Activated CD8-positive, alpha-beta T cell treated with anti-CD3 and anti-CD28 coated beads, Interleukin-2, amount 10 ng/mL, durations not matched to agents 7 days and 5 days (primary cell): ENCODE measurements around the gene FCER1G. TPM values are rescaled to one million over a fixed set of nuclear protein-coding genes. Genes with fewer than 3 reads are reported as not detected.
A peak's percentile ranks its signal among the peaks of the same experiment; 100 is the strongest.

Source experiments
- ATAC-seq: fragments of 150-1000 bp; cut with Tn5 transposase; one replicate; pipeline ENCODE4 v1.10.0; 2021; ENCODE audit warnings: moderate library complexity
- CTCF ChIA-PET: fragments of 350-600 bp; sonication (Branson Sonifier 250); formaldehyde crosslinking; loops from one replicate; lab custom pipeline; 2021; ENCODE audit warnings: antibody characterized with exemption; lab: Charles Lee
- POLR2A ChIA-PET: fragments of 350-600 bp; sonication (Branson Sonifier 250); formaldehyde crosslinking; loops from one replicate; lab custom pipeline; 2021; ENCODE audit warnings: antibody characterized with exemption; lab: Charles Lee
- DNase-seq: peaks from one replicate; pipeline ENCODE4 v3.0.0-alpha.2; 2020
- H3K27ac Mint-ChIP-seq: one replicate; pipeline ENCODE4 v1.8.0; 2021; ENCODE audit warnings: mild to moderate bottlenecking, mixed read lengths
- H3K27me3 Mint-ChIP-seq: one replicate; pipeline ENCODE4 v1.8.0; 2021; ENCODE audit warnings: low read depth, mixed read lengths
- H3K36me3 Mint-ChIP-seq: one replicate; pipeline ENCODE4 v1.8.0; 2021; ENCODE audit warnings: low read depth, mixed read lengths
- H3K4me1 Mint-ChIP-seq: one replicate; pipeline ENCODE4 v1.8.0; 2021; ENCODE audit warnings: low read depth, mixed read lengths
- H3K4me3 Mint-ChIP-seq: one replicate; pipeline ENCODE4 v1.8.0; 2021; ENCODE audit warnings: mild to moderate bottlenecking, mixed read lengths
- H3K9me3 Mint-ChIP-seq: one replicate; pipeline ENCODE4 v1.8.0; 2022; ENCODE audit warnings: mixed read lengths; ENCODE audit not compliant: insufficient read depth
- total RNA-seq, 2 experiments: library from RNA; stranded (reverse); gene quantifications; one replicate each; pipeline ENCODE4 v1.2.3, GENCODE V29; 2021

Gene FCER1G
- total RNA-seq, 2 experiments from 2014 or later, result 12.0 to 14.0 TPM

GRCh38 chr1:161206411-161207140, 8.5 kb upstream of the FCER1G start:
- ATAC-seq, result no peak
- ChIA-PET POLR2A (interaction anchor here (0.8 to 1.2 kb wide), 3 partner anchors 18 to 30 kb away, joined by 3 to 4 read pairs (median 4); no protein-coding TSS in a partner anchor), CTCF (interaction anchor here (0.7 to 18.1 kb wide), 6 partner anchors 15 to 175 kb away, joined by 3 to 331 read pairs (median 10); partner anchors contain the start of genes APOA2, FCER1G, PPOX and TOMM40L)
- DNase-seq, result no peak
- peaks cover 67% of the 10 kb centered on the region for H3K36me3 Mint-ChIP-seq
- H3K4me1 Mint-ChIP-seq, result peaks cover 59% of the 10 kb centered on the region
- H3K27ac Mint-ChIP-seq, result peak overlapping the region; percentile 67
- H3K27me3 Mint-ChIP-seq, result no peaks in the 10 kb centered on the region
- no peaks in the 10 kb centered on the region for H3K9me3 Mint-ChIP-seq
- H3K4me3 Mint-ChIP-seq, result no peak overlapping the region

GRCh38 chr1:161207173-161207572, 7.9 kb upstream of the FCER1G start:
- H3K4me1 Mint-ChIP-seq, result peaks cover 55% of the 10 kb centered on the region
- POLR2A ChIA-PET, result no interaction called here
- H3K9me3 Mint-ChIP-seq, result no peaks in the 10 kb centered on the region

GRCh38 chr1:161209790-161210409, 5.2 kb upstream of the FCER1G start:
- Mint-ChIP-seq H3K36me3 (peaks cover 73% of the 10 kb centered on the region), H3K4me3 (no peak overlapping the region), H3K4me1 (peaks cover 48% of the 10 kb centered on the region), H3K9me3 (no peaks in the 10 kb centered on the region), H3K27me3 (no peaks in the 10 kb centered on the region), H3K27ac (peak overlapping the region; percentile 57)
- ATAC-seq (peak; percentile 89), DNase-seq (peak; percentile 84)
- ChIA-PET CTCF (interaction anchor here (0.7 to 18.1 kb wide), 12 partner anchors 8 to 173 kb away, joined by 3 to 331 read pairs (median 8); partner anchors contain the start of genes APOA2, FCER1G, NDUFS2 and PPOX), POLR2A (interaction anchor here (1.0 to 3.2 kb wide), 2 partner anchors 8 to 96 kb away, joined by 3 to 24 read pairs; partner anchors contain the start of gene NDUFS2)

More at GRCh38 chr1:161207173-161207572, 7.9 kb upstream of the FCER1G start:
- no peaks in the 10 kb centered on the region for H3K27me3 Mint-ChIP-seq
- CTCF ChIA-PET, result interaction anchor here (0.7 to 18.1 kb wide), 5 partner anchors 15 to 175 kb away, joined by 3 to 331 read pairs (median 13); partner anchors contain the start of genes APOA2, FCER1G, PPOX and TOMM40L
- H3K27ac Mint-ChIP-seq, result peak overlapping the region; percentile 7
- no peak overlapping the region for H3K4me3 Mint-ChIP-seq
- DNase-seq, result no peak
- no peak for ATAC-seq
- H3K36me3 Mint-ChIP-seq, result peaks cover 72% of the 10 kb centered on the region

- CTCF ChIA-PET, result interaction anchor here (3.1 to 17.9 kb wide), 2 partner anchors 9 to 12 kb away, joined by 48 to 331 read pairs; partner anchors contain the start of genes ADAMTS4, NDUFS2 and TOMM40L
- peaks cover 49% of the 10 kb centered on the region for H3K36me3 Mint-ChIP-seq
- ATAC-seq (no peak), DNase-seq (no peak)
- H3K4me3 Mint-ChIP-seq, result no peak overlapping the region
- H3K9me3 Mint-ChIP-seq, result no peaks in the 10 kb centered on the region
- peaks cover 57% of the 10 kb centered on the region for H3K4me1 Mint-ChIP-seq
- H3K27me3 Mint-ChIP-seq, result no peaks in the 10 kb centered on the region
- POLR2A ChIA-PET, result no interaction called here
- peak overlapping the region; percentile 8 for H3K27ac Mint-ChIP-seq
These were observed 726 bp upstream of the FCER1G start for GRCh38 chr1:161214369-161214768.

- peak; percentile 33 for ATAC-seq
- Mint-ChIP-seq H3K36me3 (peaks cover 28% of the 10 kb centered on the region), H3K27ac (peak overlapping the region; percentile 77), H3K9me3 (no peaks in the 10 kb centered on the region), H3K4me1 (peaks cover 52% of the 10 kb centered on the region), H3K4me3 (peak overlapping the region; percentile 55), H3K27me3 (no peaks in the 10 kb centered on the region)
- POLR2A ChIA-PET, result interaction anchor here (1.3 to 3.1 kb wide), 4 partner anchors 9 to 51 kb away, joined by 4 to 16 read pairs (median 6); partner anchors contain the start of genes NDUFS2, PPOX and TOMM40L
- DNase-seq, result no peak
- CTCF ChIA-PET, result interaction anchor here (0.8 to 17.9 kb wide), 8 partner anchors 9 to 165 kb away, joined by 3 to 331 read pairs (median 8); partner anchors contain the start of genes ADAMTS4, NDUFS2, PPOX and SDHC
These were observed 2.0 kb downstream of the FCER1G start for GRCh38 chr1:161216945-161217712.

- Mint-ChIP-seq H3K4me3 (no peak overlapping the region), H3K27me3 (no peaks in the 10 kb centered on the region), H3K27ac (peak overlapping the region; percentile 77), H3K36me3 (peaks cover 24% of the 10 kb centered on the region), H3K4me1 (peaks cover 52% of the 10 kb centered on the region), H3K9me3 (no peaks in the 10 kb centered on the region)
- ChIA-PET CTCF (interaction anchor here (0.8 to 17.9 kb wide), 4 partner anchors 13 to 164 kb away, joined by 3 to 331 read pairs (median 18); partner anchors contain the start of genes ADAMTS4, NDUFS2 and PPOX), POLR2A (interaction anchor here (0.5 to 3.1 kb wide), 4 partner anchors 16 to 52 kb away, joined by 3 to 16 read pairs (median 6); partner anchors contain the start of genes NDUFS2 and PPOX)
- DNase-seq, result no peak
- peak; percentile 6 for ATAC-seq
These were observed 2.7 kb downstream of the FCER1G start for GRCh38 chr1:161217831-161218230.

GRCh38 chr1:161218301-161219077, 3.4 kb downstream of the FCER1G start:
- no peak overlapping the region for H3K4me3 Mint-ChIP-seq
- peaks cover 52% of the 10 kb centered on the region for H3K4me1 Mint-ChIP-seq
- POLR2A ChIA-PET, result interaction anchor here (1.5 to 1.9 kb wide), 2 partner anchors 17 to 53 kb away, joined by 4 to 7 read pairs; partner anchors contain the start of genes NDUFS2 and PPOX
- H3K9me3 Mint-ChIP-seq, result no peaks in the 10 kb centered on the region
- DNase-seq (no peak), ATAC-seq (no peak)
- CTCF ChIA-PET, result interaction anchor here (1.3 to 17.9 kb wide), 6 partner anchors 10 to 164 kb away, joined by 5 to 331 read pairs (median 10); partner anchors contain the start of genes ADAMTS4, NDUFS2 and PPOX
- peak overlapping the region; percentile 77 for H3K27ac Mint-ChIP-seq
- no peaks in the 10 kb centered on the region for H3K27me3 Mint-ChIP-seq
- H3K36me3 Mint-ChIP-seq, result peaks cover 19% of the 10 kb centered on the region

- Mint-ChIP-seq H3K4me1 (peaks cover 48% of the 10 kb centered on the region), H3K4me3 (no peak overlapping the region), H3K27me3 (no peaks in the 10 kb centered on the region), H3K36me3 (peaks cover 11% of the 10 kb centered on the region), H3K27ac (no peak overlapping the region), H3K9me3 (no peaks in the 10 kb centered on the region)
- CTCF ChIA-PET, result interaction anchor here (0.8 to 17.9 kb wide), 9 partner anchors 9 to 163 kb away, joined by 3 to 331 read pairs (median 6); partner anchors contain the start of genes ADAMTS4, NDUFS2, PPOX and SDHC
- POLR2A ChIA-PET, result interaction anchor here (1.9 kb wide), 1 partner anchor 18 kb away, joined by 7 read pairs; the partner anchor contains the start of gene NDUFS2
- ATAC-seq, result no peak
- DNase-seq, result no peak
These were observed 4.2 kb downstream of the FCER1G start for GRCh38 chr1:161219078-161219892.

GRCh38 chr1:161220002-161220401, 4.9 kb downstream of the FCER1G start:
- Mint-ChIP-seq H3K4me1 (peaks cover 44% of the 10 kb centered on the region), H3K27ac (no peak overlapping the region), H3K4me3 (no peak overlapping the region), H3K36me3 (peaks cover 5% of the 10 kb centered on the region), H3K27me3 (no peaks in the 10 kb centered on the region), H3K9me3 (no peaks in the 10 kb centered on the region)
- ATAC-seq (no peak), DNase-seq (no peak)
- ChIA-PET POLR2A (interaction anchor here (1.9 kb wide), 1 partner anchor 18 kb away, joined by 7 read pairs; the partner anchor contains the start of gene NDUFS2), CTCF (interaction anchor here (0.8 to 17.9 kb wide), 9 partner anchors 9 to 162 kb away, joined by 3 to 331 read pairs (median 6); partner anchors contain the start of genes ADAMTS4, NDUFS2, PPOX and SDHC)
